Choroid plexus epithelial cell (primary cell): ENCODE measurements around the gene KHK.

Experiments
- DNase-seq: peaks from one replicate; pipeline ENCODE4 v3.0.0-alpha.2; 2010; ENCODE audit warnings: low read depth
- H3K4me3 ChIP-seq: 2 replicates; pipeline ENCODE4 v1.5.1; 2011; ENCODE audit warnings: low read depth, mild to moderate bottlenecking, control low read depth, low read length, moderate library complexity
- CTCF ChIP-seq: conservative IDR thresholded peaks from 2 replicates; pipeline ENCODE4 v1.5.1; 2011; ENCODE audit warnings: low read depth, mild to moderate bottlenecking, control low read depth, inconsistent platforms, low read length, moderate library complexity

The KHK gene

GRCh38 chr2:27078267-27079194 lies 8.0 kb upstream of the KHK start, which contains the start of gene EMILIN1:
Gene EMILIN1 (plus strand): TSS chr2:27078615. CDS start chr2:27079066, 451 bp downstream.
- TF ChIP-seq CTCF, result peak; percentile 4
- DNase-seq, result peak; percentile 93
- peak within 1 kb of the TSS; percentile 72 for H3K4me3 ChIP-seq

GRCh38 chr2:27079233-27080139 lies 7.1 kb upstream of the KHK start:
- DNase-seq, result no peak
- H3K4me3 ChIP-seq, result peak overlapping the region; percentile 72
- TF ChIP-seq CTCF, result no peak

GRCh38 chr2:27080140-27080469 lies 6.5 kb upstream of the KHK start:
- no peak for TF ChIP-seq CTCF
- peak overlapping the region; percentile 72 for H3K4me3 ChIP-seq
- DNase-seq, result no peak

- peak overlapping the region; percentile 72 for H3K4me3 ChIP-seq
- no peak for DNase-seq
- no peak for TF ChIP-seq CTCF
Measured at GRCh38 chr2:27080603-27080936, 6.0 kb upstream of the KHK start.

GRCh38 chr2:27081984-27082772 lies 4.4 kb upstream of the KHK start:
- TF ChIP-seq CTCF, result no peak
- no peak for DNase-seq
- no peak overlapping the region for H3K4me3 ChIP-seq

- H3K4me3 ChIP-seq, result no peak overlapping the region
- DNase-seq, result no peak
- no peak for TF ChIP-seq CTCF
Measured at GRCh38 chr2:27082773-27083409, 3.7 kb upstream of the KHK start.
